ENCODE results near the gene RELB.

The RELB gene

DNA sequence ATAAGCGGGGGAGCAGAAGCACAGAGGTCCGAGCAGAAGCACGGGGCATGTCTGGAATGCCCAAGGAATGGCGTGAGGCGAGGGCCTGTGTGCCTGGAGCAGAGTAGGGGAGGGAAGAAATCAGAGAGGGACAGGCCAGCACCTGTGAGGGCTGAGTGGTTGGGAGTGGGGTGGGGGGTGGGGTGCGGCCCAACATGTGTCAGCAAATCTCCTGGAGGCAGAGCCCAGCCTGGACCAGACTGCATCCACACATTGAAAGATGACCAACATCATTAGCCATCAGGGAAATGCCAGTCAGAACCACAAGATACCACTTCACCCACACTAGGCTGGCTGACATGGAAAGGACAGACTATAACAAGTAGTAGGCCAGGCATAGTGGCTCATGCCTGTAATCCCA, 48.8 kb downstream of the RELB start:
- Histone ChIP-seq H3K27me3 (ENCODE audit: control insufficient read depth, insufficient read depth, low read length) (no peaks in the 10 kb centered on the region), H3K4me3 (ENCODE audit: low read depth, low read length) (no peak overlapping the region), H3K4me1 (ENCODE audit: control insufficient read depth, insufficient read depth, low read length) (no peaks in the 10 kb centered on the region), H3K36me3 (ENCODE audit: control insufficient read depth, insufficient read depth, low read length) (peaks cover 36% of the 10 kb centered on the region), H3K9ac (ENCODE audit: low read depth, low read length) (peak overlapping the region; percentile 47), H3K9me3 (ENCODE audit: control insufficient read depth, insufficient read depth, low read length) (no peaks in the 10 kb centered on the region)

DNA sequence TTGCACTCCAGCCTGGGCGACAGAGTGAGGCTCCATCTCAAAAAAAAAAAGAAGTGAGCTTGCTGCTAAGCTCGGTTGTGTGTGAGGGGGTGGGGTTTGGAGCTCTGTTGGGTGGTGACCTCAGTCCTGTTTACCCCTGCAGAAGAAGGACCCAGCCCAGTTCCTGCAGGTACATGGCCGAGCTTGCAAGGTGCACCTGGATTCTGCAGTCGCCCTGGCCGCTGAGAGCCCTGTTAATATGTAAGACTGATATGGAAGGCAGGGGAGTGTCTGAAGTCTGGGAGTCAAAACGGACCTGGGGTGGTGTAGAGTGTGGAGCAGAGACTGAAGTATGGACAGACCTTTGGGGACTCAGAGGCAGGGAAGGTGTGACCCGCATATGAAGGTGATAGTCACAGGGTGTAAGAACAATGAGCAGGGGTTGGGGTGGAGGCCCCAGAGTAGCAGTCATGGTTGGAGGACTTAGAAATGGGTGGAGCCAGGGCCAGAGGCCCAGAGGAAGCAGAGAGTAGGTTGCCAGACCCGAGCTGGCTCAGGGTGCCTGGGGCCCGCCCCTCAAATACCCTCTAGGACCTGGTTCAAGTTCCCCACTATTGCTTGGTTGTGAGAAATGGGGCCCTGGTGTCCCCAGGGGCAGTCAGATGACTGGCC, 50.8 kb downstream of the RELB start:
- Histone ChIP-seq H3K4me1 (ENCODE audit: control insufficient read depth, insufficient read depth, low read length) (no peaks in the 10 kb centered on the region), H3K36me3 (ENCODE audit: control insufficient read depth, insufficient read depth, low read length) (peaks cover 37% of the 10 kb centered on the region), H3K9me3 (ENCODE audit: control insufficient read depth, insufficient read depth, low read length) (no peaks in the 10 kb centered on the region), H3K27me3 (ENCODE audit: control insufficient read depth, insufficient read depth, low read length) (no peaks in the 10 kb centered on the region), H3K9ac (ENCODE audit: low read depth, low read length) (no peak overlapping the region), H3K4me3 (ENCODE audit: low read depth, low read length) (no peak overlapping the region)

- peaks cover 3% of the 10 kb centered on the region for H3K4me1 ChIP-seq (ENCODE audit: control insufficient read depth, insufficient read depth, low read length)
- H3K27me3 ChIP-seq (ENCODE audit: control insufficient read depth, insufficient read depth, low read length), result no peaks in the 10 kb centered on the region
- H3K9me3 ChIP-seq (ENCODE audit: control insufficient read depth, insufficient read depth, low read length), result no peaks in the 10 kb centered on the region
- no peak overlapping the region for H3K9ac ChIP-seq (ENCODE audit: low read depth, low read length)
- H3K4me3 ChIP-seq (ENCODE audit: low read depth, low read length), result no peak overlapping the region
- H3K36me3 ChIP-seq (ENCODE audit: control insufficient read depth, insufficient read depth, low read length), result peaks cover 76% of the 10 kb centered on the region
Observed at GRCh38 chr19:45056831-45057230, 55.6 kb downstream of the RELB start.

DNA sequence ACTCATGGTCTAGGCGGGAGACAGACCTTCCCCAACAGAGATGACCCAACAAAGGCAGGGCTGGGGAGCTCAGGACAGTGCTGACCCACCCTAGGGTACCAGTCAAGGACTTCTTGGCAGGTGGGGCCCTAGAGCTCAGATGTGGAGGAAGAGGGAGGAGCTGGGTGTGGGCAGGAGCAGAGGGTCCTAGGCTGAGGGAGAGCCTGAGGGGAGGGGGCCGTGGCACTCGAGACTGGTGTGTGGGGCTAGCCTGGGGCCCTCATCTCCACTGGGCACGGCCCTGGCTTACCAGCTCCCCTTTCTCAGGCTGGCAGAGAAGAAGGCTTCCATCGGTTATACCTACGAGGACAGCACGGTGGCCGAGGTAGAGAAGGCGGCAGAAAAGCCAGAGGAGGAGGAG, 56.2 kb downstream of the RELB start:
- Histone ChIP-seq H3K9ac (ENCODE audit: low read depth, low read length) (no peak overlapping the region), H3K36me3 (ENCODE audit: control insufficient read depth, insufficient read depth, low read length) (peaks cover 70% of the 10 kb centered on the region), H3K4me1 (ENCODE audit: control insufficient read depth, insufficient read depth, low read length) (peaks cover 3% of the 10 kb centered on the region), H3K4me3 (ENCODE audit: low read depth, low read length) (no peak overlapping the region), H3K9me3 (ENCODE audit: control insufficient read depth, insufficient read depth, low read length) (no peaks in the 10 kb centered on the region), H3K27me3 (ENCODE audit: control insufficient read depth, insufficient read depth, low read length) (no peaks in the 10 kb centered on the region)

GRCh38 chr19:45058622-45059159, 57.4 kb downstream of the RELB start:
- H3K27me3 ChIP-seq (ENCODE audit: control insufficient read depth, insufficient read depth, low read length), result no peaks in the 10 kb centered on the region
- H3K9me3 ChIP-seq (ENCODE audit: control insufficient read depth, insufficient read depth, low read length), result no peaks in the 10 kb centered on the region
- no peak overlapping the region for H3K9ac ChIP-seq (ENCODE audit: low read depth, low read length)
- no peak overlapping the region for H3K4me3 ChIP-seq (ENCODE audit: low read depth, low read length)
- peaks cover 3% of the 10 kb centered on the region for H3K4me1 ChIP-seq (ENCODE audit: control insufficient read depth, insufficient read depth, low read length)
- peaks cover 67% of the 10 kb centered on the region for H3K36me3 ChIP-seq (ENCODE audit: control insufficient read depth, insufficient read depth, low read length)

- peaks cover 67% of the 10 kb centered on the region for H3K36me3 ChIP-seq (ENCODE audit: control insufficient read depth, insufficient read depth, low read length)
- no peaks in the 10 kb centered on the region for H3K27me3 ChIP-seq (ENCODE audit: control insufficient read depth, insufficient read depth, low read length)
- H3K4me3 ChIP-seq (ENCODE audit: low read depth, low read length), result no peak overlapping the region
- H3K4me1 ChIP-seq (ENCODE audit: control insufficient read depth, insufficient read depth, low read length), result peaks cover 3% of the 10 kb centered on the region
- no peaks in the 10 kb centered on the region for H3K9me3 ChIP-seq (ENCODE audit: control insufficient read depth, insufficient read depth, low read length)
- no peak overlapping the region for H3K9ac ChIP-seq (ENCODE audit: low read depth, low read length)
Observed at GRCh38 chr19:45059258-45059965, 58.1 kb downstream of the RELB start.

DNA sequence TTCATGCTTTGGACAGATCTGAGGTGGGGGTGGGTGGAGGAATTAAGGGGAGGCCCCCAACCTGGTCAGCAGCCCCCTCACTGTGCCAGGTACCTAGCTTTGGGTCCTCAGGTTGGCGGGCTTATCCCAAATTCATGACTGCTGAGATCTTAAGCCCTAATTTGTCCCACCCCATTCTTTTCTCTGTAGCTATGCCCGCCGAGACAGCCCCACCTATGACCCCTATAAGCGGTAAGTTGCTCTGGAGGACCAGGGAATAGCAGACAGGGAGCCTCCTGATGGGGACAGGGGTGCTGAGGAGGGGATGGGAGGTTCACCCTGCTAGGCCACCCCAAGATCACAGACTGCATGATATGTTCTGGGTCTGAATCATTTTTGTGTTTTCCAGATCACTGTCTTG, 60.7 kb downstream of the RELB start:
- H3K27me3 ChIP-seq (ENCODE audit: control insufficient read depth, insufficient read depth, low read length), result no peaks in the 10 kb centered on the region
- no peak overlapping the region for H3K4me3 ChIP-seq (ENCODE audit: low read depth, low read length)
- peaks cover 3% of the 10 kb centered on the region for H3K4me1 ChIP-seq (ENCODE audit: control insufficient read depth, insufficient read depth, low read length)
- H3K9ac ChIP-seq (ENCODE audit: low read depth, low read length), result no peak overlapping the region
- H3K9me3 ChIP-seq (ENCODE audit: control insufficient read depth, insufficient read depth, low read length), result no peaks in the 10 kb centered on the region
- peaks cover 62% of the 10 kb centered on the region for H3K36me3 ChIP-seq (ENCODE audit: control insufficient read depth, insufficient read depth, low read length)

GRCh38 chr19:45063851-45064801, 62.9 kb downstream of the RELB start:
- H3K9me3 ChIP-seq (ENCODE audit: control insufficient read depth, insufficient read depth, low read length), result no peaks in the 10 kb centered on the region
- H3K9ac ChIP-seq (ENCODE audit: low read depth, low read length), result no peak overlapping the region
- H3K27me3 ChIP-seq (ENCODE audit: control insufficient read depth, insufficient read depth, low read length), result no peaks in the 10 kb centered on the region
- peaks cover 52% of the 10 kb centered on the region for H3K36me3 ChIP-seq (ENCODE audit: control insufficient read depth, insufficient read depth, low read length)
- H3K4me1 ChIP-seq (ENCODE audit: control insufficient read depth, insufficient read depth, low read length), result peaks cover 3% of the 10 kb centered on the region
- no peak overlapping the region for H3K4me3 ChIP-seq (ENCODE audit: low read depth, low read length)

GRCh38 chr19:45066921-45067661, 65.8 kb downstream of the RELB start:
- H3K9me3 ChIP-seq (ENCODE audit: control insufficient read depth, insufficient read depth, low read length), result no peaks in the 10 kb centered on the region
- no peaks in the 10 kb centered on the region for H3K27me3 ChIP-seq (ENCODE audit: control insufficient read depth, insufficient read depth, low read length)
- H3K4me1 ChIP-seq (ENCODE audit: control insufficient read depth, insufficient read depth, low read length), result no peaks in the 10 kb centered on the region
- no peak overlapping the region for H3K4me3 ChIP-seq (ENCODE audit: low read depth, low read length)
- H3K9ac ChIP-seq (ENCODE audit: low read depth, low read length), result no peak overlapping the region
- H3K36me3 ChIP-seq (ENCODE audit: control insufficient read depth, insufficient read depth, low read length), result peaks cover 58% of the 10 kb centered on the region

- H3K36me3 ChIP-seq (ENCODE audit: control insufficient read depth, insufficient read depth, low read length), result peaks cover 61% of the 10 kb centered on the region
Observed at GRCh38 chr19:45068041-45068440, 66.8 kb downstream of the RELB start.

GRCh38 chr19:45069056-45069455, 67.8 kb downstream of the RELB start:
- Histone ChIP-seq H3K9me3 (ENCODE audit: control insufficient read depth, insufficient read depth, low read length) (no peaks in the 10 kb centered on the region), H3K9ac (ENCODE audit: low read depth, low read length) (no peak overlapping the region), H3K27me3 (ENCODE audit: control insufficient read depth, insufficient read depth, low read length) (no peaks in the 10 kb centered on the region), H3K4me3 (ENCODE audit: low read depth, low read length) (no peak overlapping the region), H3K36me3 (ENCODE audit: control insufficient read depth, insufficient read depth, low read length) (peaks cover 56% of the 10 kb centered on the region), H3K4me1 (ENCODE audit: control insufficient read depth, insufficient read depth, low read length) (no peaks in the 10 kb centered on the region)

More at GRCh38 chr19:45068041-45068440, 66.8 kb downstream of the RELB start:
- no peak overlapping the region for H3K4me3 ChIP-seq (ENCODE audit: low read depth, low read length)
- no peaks in the 10 kb centered on the region for H3K9me3 ChIP-seq (ENCODE audit: control insufficient read depth, insufficient read depth, low read length)
- H3K9ac ChIP-seq (ENCODE audit: low read depth, low read length), result no peak overlapping the region
- no peaks in the 10 kb centered on the region for H3K27me3 ChIP-seq (ENCODE audit: control insufficient read depth, insufficient read depth, low read length)
- H3K4me1 ChIP-seq (ENCODE audit: control insufficient read depth, insufficient read depth, low read length), result no peaks in the 10 kb centered on the region
